Urothelium cell line (cell line): ENCODE measurements around the gene ZNHIT3.
"Not testable (repeated sequence)": the region's sequence is repeated elsewhere in the genome, so short reads cannot be mapped to it uniquely, and the experiment has no call there.

ENCODE experiments used
- DNase-seq: peaks from one replicate; pipeline ENCODE4 v3.0.0; 2011; ENCODE audit warnings: low spot score, mixed read lengths
- FAIRE-seq: peaks from 2 replicates; lab custom pipeline; 2011; peaks lifted over from hg19 to GRCh38; lab: Jason Lieb, UNC

Gene ZNHIT3

DNA sequence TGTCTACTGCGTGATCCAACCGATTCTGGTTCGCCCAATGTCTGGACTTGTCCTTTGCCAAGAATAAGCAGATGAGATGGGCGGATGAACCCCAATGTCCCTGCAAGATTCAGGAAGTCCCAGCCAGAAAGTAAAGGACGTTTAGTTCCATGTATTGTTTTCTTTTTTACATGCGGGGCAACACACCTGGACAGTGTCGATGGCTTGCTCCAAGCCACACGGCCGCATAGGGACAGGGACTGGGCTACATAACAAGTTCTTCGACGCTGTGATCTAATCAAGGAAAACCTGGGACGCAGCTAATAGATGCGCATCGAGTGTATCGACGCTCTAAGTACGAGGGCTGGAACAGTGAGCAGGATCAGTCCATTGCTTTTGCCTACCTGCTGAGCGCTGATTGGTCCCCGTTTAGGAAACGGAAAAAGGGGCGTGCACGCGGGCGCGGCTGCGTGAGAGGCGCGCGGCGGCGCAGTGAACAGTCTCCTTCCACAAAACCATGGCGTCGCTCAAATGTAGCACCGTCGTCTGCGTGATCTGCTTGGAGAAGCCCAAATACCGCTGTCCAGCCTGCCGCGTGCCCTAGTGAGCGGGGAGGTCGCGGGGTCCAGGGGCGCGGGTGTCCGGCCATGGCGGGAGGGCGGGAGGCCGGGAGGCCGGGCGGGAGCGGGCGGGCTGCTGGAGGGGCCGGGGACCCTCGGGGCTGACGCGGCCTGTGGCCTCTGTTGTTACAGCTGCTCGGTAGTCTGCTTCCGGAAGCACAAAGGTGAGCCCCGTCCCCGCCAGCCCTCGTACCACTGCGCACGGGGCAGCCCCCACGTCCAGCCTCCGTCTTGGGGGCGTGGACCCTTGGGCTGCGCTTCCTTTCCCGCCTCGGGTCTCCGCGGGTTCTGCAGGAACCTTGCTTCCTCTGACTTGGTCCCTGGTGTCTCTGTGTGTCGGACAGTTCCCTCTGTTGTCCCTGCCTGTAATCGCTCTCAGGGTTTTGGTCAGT, at the start of gene ZNHIT3:
TSS of gene ZNHIT3 (plus strand) at position 478 of the 991 bp plus-strand sequence. CDS start at position 497, 19 bp downstream.
- FAIRE-seq (no peak), DNase-seq (peak; percentile 98)

DNA sequence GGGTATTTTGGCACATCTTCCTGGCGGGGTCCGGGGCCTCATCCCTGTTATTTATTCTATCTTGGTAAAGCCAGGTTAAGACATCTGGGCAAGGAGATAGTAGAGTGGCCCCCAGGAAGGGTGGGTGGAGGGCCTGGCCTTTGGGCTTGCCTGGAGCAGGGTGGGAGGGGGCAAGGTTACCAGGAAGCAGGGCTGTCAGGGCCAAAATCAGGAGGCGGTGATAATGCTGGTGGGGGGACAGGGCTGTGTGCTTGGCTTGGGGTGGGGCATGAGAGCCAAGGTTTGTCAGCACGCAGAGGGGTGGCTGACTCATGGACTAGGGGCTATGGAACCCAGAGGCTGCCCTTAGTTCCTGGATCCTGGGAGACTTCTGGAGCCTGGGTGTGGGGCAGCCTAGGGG, 44.7 kb upstream of the ZNHIT3 start:
- DNase-seq, FAIRE-seq: not testable (repeated sequence)

DNA sequence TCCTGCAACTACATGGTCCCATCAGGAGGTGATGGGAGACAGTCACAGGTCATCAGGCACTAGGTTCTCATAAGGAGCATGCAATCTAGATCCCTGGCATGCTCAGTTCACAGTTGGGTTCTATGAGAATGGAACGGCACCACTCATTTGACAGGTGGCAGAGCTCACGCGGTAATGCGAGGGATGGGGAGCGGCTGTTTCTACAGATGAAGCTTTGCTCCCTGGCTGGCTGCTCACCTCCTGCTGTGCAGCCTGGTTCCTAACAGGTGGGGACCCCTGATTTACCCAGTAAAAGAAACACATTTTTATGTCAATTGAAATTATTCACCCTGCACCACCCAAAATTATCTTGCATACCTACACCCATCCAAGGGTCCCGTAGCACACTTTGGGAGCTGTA, 42.7 kb upstream of the ZNHIT3 start:
- DNase-seq: no peak
- no peak for FAIRE-seq

DNA sequence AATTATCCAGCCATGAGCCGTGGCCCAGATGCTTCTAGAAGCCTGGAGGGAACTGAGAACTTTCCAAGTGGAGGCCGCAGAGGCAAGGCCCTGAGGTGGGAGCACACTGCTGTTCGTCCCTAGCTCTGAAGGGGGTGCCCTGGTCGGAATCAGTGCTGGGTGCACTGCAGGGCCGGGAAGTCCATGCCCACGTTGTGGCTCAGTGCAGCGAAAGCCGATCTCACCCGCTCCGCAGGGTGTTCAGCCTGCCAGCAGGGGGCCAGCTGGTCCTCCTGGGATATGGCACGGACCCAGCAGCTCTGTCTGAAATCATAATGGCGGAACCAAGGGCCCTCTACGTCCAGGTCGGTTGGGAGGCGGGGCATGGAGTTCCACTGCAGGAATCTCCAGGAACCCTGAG, 36.5 kb upstream of the ZNHIT3 start:
- not testable (repeated sequence) for DNase-seq, FAIRE-seq

DNA sequence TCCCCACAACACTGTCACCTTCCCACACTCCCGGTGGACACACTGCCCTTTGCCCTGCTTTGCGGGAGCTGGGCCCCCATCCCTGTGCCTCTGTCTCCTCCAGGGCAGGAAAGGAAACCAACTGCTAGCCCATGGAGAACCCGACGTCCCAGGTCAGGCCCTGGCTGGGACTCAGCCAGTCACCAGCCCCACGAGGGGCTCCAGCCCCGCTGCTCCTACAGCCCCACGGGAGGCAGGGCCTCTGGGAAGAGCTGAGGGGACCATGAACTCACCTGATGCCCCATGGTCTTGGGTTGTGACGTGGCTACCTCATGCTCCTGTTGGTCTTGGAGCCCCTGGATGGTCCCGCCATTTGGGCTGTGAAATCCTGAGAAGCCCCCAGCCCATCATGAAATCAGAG, 33.6 kb upstream of the ZNHIT3 start:
- FAIRE-seq, DNase-seq: not testable (repeated sequence)

DNA sequence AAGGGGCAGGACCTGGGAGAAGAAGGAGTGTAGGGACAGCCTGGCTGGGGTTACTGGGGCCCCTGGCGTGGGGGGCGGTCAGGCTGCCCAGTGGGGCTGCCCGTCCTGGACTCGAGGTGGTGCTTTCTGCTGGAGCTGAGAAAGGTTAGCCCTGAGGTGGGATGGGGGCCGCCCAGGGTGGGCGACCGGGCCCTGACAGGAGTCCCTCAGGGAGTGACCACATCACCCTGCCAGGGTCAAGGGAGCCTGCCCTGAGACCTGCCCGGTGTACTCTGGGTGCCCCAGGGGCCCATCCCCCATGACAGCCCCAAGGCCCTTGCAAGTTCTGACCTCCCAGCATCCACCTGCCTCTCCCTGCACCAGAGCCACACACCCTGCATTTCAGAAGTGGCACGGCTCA, 28.8 kb upstream of the ZNHIT3 start:
- not testable (repeated sequence) for DNase-seq, FAIRE-seq

- FAIRE-seq (no peak), DNase-seq (no peak)
Measured at GRCh38 chr17:36459045-36459444, 27.4 kb upstream of the ZNHIT3 start.

- FAIRE-seq: no peak
- no peak for DNase-seq
Measured at GRCh38 chr17:36459601-36460000, 26.9 kb upstream of the ZNHIT3 start.

DNA sequence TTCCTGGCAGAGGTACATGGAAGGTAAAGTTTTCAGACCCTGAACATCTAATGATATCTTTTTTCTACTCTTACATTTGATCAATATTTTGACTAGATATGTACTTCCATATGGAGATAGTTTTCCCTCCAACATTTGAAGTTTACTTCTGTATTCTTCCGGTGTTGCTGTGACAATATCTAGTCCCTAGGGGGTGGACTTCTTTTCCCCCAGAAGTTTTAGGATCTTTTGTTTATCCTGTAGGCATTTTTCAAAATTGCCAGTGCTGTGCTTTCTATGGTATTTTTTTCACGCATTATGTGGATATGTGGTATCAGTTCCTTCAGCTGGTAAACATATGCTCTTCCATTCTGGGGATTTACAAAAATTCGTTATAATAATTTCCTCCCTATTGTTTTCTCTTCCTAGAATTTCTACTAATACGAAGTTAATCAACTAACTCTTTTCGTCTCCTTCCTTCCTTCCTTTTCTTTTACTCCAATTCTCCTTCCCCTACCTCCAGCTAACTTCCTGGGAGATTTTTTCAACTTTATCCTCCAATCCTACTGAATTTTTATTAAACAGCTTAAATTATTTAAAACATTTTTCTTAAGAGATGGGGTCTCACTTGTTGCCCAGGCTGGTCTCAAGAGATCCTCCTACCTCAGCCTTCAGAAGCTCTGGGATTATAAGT, 26.1 kb upstream of the ZNHIT3 start:
- FAIRE-seq: no peak
- no peak for DNase-seq

DNA sequence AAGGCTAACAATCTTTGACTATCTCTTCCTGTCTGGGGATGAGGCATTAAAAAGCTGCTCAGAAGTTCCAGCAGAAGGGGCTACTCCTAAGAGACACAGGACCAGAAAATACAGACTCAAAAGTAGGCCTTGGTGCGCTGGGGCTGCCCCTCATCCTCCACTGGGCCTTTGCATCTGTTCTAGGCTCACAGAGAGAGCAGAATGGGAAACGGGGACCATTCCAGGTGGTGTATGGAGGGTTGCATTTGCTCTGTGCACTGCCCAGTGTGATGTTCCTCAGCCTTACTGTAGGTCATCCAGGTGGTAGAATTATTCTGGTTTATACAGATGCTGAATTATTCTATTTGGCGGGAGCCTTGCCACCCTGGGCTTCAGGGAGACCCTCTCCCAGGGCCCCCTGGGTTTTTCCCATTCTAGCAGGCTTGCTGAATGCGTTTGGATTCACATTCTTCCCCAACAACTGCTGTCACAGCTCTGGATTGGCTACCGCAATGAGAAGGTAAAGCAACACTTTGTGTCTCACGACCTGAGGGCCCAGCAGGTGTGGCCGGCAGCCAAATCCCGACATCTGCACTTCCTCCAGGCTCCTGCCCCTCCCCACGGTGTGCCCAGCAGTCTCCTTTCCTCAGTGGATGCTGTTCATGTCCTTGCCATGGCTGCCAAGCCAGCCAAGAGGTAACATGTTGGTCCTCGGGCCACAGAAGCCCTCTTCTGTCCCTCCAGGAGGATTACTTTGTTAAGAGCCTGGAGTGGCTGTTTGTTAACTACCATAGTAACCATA, 25.0 kb upstream of the ZNHIT3 start:
- no peak for FAIRE-seq
- DNase-seq: no peak

DNA sequence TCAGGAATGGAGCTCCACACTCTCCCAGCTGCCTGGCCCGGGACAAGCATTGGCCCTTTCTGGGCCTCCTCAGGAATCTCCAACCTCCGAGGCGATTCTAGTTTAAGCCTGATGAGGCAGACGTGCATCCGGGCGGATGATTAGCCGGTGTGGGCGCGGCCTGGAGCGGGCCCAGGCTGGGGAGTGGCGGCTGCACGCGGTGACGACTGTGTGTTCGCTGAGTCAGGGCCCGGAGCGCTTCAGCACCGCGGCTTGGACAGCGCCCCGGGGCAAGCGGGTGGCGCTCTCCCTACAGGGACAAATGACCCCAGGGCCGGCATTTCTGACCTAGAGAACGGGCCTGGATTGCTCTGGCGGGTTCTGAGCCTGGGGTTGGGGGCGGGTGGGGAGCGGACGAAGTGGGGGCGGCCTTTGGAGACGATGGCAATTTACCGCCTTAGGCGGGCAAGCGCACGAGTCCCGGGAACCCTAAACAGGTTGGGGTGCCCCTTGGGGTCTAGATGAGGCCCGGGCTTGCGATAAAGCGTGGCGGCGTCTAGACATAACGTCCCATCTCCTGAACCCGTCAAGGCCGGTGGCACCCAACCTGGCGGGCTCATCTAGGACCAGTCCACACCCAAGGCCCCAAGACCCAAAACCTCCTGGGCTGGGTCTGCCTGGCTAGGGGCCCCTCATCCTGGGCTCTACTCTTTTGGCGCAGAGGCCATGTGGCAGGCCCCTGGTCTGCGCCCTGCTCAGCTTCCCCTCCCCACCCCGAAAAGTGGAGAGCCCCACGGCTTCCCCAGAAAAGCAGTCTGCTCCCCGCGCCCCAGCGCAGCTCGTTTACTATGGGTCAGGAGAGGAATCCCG, 22.3 kb upstream of the ZNHIT3 start:
- FAIRE-seq: no peak
- DNase-seq: peak; percentile 93

- DNase-seq: no peak
- no peak for FAIRE-seq
Measured at GRCh38 chr17:36464765-36465088, 21.8 kb upstream of the ZNHIT3 start.

GRCh38 chr17:36468903-36469635, 17.4 kb upstream of the ZNHIT3 start:
- DNase-seq: no peak

DNA sequence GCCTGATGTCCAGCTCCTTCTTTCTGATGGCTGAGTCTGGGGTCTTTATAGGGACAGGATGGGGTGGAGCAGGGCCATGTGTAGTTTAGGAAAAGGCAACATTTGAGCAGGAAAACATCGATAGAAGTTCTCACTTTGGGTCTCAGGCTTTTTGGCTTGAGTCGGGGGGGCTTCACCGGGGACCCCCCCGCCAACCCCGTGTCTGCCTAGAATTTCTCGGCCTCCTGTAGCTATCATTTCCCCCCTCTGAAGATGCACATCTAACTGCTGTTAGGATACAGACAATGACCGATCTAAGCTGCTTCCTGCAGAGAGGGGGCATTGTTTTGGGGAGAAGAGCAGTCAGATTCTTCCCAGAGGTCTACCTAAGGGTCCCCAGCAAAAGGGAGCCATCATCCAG, 16.7 kb upstream of the ZNHIT3 start:
- DNase-seq: no peak
- FAIRE-seq: no peak

More at GRCh38 chr17:36468903-36469635, 17.4 kb upstream of the ZNHIT3 start:
- no peak for FAIRE-seq

DNA sequence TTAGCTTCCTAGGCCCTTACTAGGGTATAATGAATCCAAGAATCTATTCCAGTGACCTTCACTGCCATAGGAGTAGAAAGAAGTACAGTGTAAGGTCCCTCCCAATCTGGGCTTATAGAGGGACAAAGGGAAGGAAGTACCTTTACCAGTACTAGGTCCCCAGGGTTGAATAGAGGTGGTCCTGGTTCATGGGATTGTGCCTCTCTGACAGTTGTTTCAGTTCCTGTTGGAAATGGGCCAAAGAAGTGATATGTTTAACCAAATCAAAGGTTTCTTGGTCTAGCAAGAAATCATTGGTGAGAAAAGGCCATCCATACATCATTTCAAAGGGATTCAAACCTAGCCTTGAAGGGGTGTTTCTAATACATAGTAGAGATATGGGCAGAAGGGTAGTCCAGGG, 16.0 kb upstream of the ZNHIT3 start:
- FAIRE-seq: no peak
- DNase-seq: no peak

DNA sequence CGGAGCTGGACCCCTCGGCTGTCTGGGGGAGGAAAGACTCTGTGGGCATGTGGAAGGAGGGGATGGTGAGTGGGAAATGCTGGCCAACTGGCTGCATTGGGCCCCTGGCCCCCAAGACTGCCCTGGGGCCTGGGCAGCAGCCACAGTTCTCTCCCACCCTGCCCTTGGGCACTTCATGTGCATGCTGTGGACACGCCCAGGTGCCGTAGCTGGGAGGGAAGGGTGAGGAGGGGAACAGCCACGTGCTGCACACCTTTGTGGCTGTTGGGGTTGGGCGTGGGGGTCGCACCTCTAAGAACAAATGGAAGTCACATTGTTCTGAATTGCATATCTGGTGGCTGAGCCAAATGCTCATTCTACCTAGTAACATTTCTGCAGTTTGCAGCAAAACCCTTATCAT, 11.9 kb upstream of the ZNHIT3 start:
- FAIRE-seq (no peak), DNase-seq (no peak)

DNA sequence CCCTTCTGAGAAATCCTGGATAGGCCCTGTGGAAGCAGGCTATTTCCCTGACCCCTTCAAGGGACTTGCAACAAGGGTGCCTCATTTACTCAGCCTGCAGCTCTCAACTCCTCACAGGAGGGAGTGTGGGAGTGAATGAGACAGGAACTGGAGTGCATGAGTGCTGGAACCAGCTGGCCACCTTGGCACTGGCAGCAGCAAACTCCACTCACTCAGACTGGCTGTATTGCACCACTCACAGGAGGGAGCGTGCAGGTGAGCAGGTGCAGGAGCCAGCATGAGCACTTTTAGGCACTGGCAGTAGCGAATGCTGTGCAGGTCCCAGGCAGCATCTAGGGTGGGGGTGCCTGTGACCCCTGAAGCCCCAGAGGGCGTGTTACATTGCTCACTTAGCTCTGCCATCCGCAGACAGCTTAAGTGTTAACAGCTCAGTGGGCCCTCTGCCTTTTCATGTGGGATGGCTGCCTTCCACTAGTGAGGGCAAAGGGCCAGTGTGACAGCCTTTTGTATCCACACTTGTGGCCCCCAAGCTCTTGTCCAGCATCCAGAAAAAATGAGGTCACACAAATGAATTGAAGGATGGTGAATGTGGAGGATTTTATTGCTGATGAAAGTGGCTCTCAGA, 11.0 kb upstream of the ZNHIT3 start:
- FAIRE-seq: no peak
- no peak for DNase-seq

- no peak for DNase-seq
- FAIRE-seq: no peak
Measured at GRCh38 chr17:36481829-36482228, 4.7 kb upstream of the ZNHIT3 start.
